Measurements from ENCODE around the gene EEIG1.

DNA sequence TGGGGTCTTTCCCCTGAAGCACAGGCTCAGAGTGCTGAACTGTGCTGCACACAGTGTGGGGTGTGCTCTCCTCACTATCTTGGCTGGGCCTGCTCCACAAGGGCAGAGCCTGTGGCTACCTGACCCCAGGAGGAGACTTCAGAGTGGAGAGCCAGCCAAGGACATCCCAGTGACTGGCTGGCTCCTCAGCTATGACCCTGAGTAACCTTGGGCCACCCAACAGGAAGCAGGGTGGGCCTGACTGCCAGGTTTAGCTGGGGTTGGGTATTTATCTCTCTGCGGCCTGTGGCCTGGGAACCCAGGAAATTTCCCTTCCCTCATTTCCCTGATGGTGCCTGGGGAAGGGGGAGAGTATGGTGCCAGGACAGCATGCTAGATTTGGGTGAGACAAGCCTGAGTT, 2.1 kb upstream of the EEIG1 start:
- TF ChIP-seq, protein P1, sequence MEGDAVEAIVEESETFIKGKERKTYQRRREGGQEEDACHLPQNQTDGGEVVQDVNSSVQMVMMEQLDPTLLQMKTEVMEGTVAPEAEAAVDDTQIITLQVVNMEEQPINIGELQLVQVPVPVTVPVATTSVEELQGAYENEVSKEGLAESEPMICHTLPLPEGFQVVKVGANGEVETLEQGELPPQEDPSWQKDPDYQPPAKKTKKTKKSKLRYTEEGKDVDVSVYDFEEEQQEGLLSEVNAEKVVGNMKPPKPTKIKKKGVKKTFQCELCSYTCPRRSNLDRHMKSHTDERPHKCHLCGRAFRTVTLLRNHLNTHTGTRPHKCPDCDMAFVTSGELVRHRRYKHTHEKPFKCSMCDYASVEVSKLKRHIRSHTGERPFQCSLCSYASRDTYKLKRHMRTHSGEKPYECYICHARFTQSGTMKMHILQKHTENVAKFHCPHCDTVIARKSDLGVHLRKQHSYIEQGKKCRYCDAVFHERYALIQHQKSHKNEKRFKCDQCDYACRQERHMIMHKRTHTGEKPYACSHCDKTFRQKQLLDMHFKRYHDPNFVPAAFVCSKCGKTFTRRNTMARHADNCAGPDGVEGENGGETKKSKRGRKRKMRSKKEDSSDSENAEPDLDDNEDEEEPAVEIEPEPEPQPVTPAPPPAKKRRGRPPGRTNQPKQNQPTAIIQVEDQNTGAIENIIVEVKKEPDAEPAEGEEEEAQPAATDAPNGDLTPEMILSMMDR (IDR thresholded peaks at IDR 0.05), result no peak
- TF ChIP-seq EZH2 (IDR thresholded peaks at IDR 0.05; ENCODE audit: borderline replicate concordance, insufficient read depth, low read depth, low read length, poor library complexity, severe bottlenecking), result no peak

All from B cell (primary cell).